Lower lobe of right lung (tissue), 2 donors: ENCODE measurements around the gene APOBEC2. TPM values are rescaled to one million over a fixed set of nuclear protein-coding genes. Genes with fewer than 3 reads are reported as not detected.
A peak's percentile ranks its signal among the peaks of the same experiment; 100 is the strongest.

Source experiments
- ATAC-seq, 2 donors: fragments of 200-7000 bp; cut with Tn5 transposase; one replicate each; pipeline ENCODE4 v1.9.1; 2020 to 2022; ENCODE audit warnings: mild to moderate bottlenecking in 2 of 2, moderate library complexity in 2 of 2
- DNase-seq: peaks from one replicate; pipeline ENCODE4 v3.0.0-alpha.2; 2020
- H3K27ac ChIP-seq: fragments of 200-600 bp; one replicate; pipeline ENCODE4 v1.8.0; 2022
- H3K27me3 ChIP-seq: fragments of 200-600 bp; one replicate; pipeline ENCODE4 v1.8.0; 2022; ENCODE audit warnings: low read depth
- H3K36me3 ChIP-seq: fragments of 200-600 bp; one replicate; pipeline ENCODE4 v1.8.0; 2022; ENCODE audit warnings: mild to moderate bottlenecking
- H3K4me1 ChIP-seq: fragments of 200-600 bp; one replicate; pipeline ENCODE4 v1.8.0; 2022
- H3K4me3 ChIP-seq: fragments of 200-600 bp; one replicate; pipeline ENCODE4 v1.8.0; 2022; ENCODE audit warnings: mild to moderate bottlenecking
- H3K9me3 ChIP-seq: fragments of 200-600 bp; one replicate; pipeline ENCODE4 v1.8.0; 2022
- intact Hi-C: fragments of 100-400 bp; cut with DNase I; formaldehyde crosslinking; loops from one replicate; pipeline ENCODE4 v1.11.0; 2022
- total RNA-seq: library from RNA; stranded (reverse); fragmentation: NEBNext Ultra II Directional; extraction: Animal tissue kit (Norgen Biotek cat#: 25700); gene quantifications from one replicate; pipeline ENCODE4 v1.2.1, GENCODE V29; 2021
- TF ChIP-seq, protein P1 (sequence below): fragments of 200-600 bp; IDR thresholded peaks from one replicate; pipeline ENCODE4 v1.8.0; 2022; ENCODE audit warnings: antibody characterized with exemption, mild to moderate bottlenecking
- donor health status: DM: no; HTN: yes; CAD: no; lungs with severe emphysema.

Gene APOBEC2
- total RNA-seq, 1 donor from 2014 or later, result 0.65 TPM

DNA sequence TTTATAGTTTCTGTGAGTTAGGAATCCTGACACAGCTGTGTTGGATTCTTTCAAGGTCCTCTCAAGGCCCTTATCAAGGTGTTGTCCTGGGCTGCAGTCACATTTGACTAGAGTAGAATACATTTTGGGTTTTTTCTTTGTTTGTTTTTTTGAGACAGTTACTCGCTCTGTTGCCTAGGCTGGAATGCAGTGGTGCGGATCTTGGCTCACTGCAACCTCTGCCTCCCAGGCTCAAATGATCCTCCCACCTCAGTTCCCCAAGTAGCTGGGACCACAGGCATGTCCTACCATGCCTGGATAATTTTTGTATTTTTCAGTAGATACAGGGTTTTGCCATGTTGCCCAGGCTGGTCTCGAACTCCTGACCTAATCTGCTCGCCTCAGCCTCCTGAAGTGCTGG lies 35.4 kb downstream of the APOBEC2 start:
- Histone ChIP-seq H3K27ac (no peak overlapping the region), H3K36me3 (peaks cover 98% of the 10 kb centered on the region), H3K4me3 (no peak overlapping the region), H3K27me3 (no peaks in the 10 kb centered on the region), H3K4me1 (no peaks in the 10 kb centered on the region), H3K9me3 (no peaks in the 10 kb centered on the region)
- ATAC-seq (no peak), DNase-seq (no peak)
- TF ChIP-seq, protein P1, sequence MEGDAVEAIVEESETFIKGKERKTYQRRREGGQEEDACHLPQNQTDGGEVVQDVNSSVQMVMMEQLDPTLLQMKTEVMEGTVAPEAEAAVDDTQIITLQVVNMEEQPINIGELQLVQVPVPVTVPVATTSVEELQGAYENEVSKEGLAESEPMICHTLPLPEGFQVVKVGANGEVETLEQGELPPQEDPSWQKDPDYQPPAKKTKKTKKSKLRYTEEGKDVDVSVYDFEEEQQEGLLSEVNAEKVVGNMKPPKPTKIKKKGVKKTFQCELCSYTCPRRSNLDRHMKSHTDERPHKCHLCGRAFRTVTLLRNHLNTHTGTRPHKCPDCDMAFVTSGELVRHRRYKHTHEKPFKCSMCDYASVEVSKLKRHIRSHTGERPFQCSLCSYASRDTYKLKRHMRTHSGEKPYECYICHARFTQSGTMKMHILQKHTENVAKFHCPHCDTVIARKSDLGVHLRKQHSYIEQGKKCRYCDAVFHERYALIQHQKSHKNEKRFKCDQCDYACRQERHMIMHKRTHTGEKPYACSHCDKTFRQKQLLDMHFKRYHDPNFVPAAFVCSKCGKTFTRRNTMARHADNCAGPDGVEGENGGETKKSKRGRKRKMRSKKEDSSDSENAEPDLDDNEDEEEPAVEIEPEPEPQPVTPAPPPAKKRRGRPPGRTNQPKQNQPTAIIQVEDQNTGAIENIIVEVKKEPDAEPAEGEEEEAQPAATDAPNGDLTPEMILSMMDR, result no peak
- intact Hi-C loops, result no loop called here

DNA sequence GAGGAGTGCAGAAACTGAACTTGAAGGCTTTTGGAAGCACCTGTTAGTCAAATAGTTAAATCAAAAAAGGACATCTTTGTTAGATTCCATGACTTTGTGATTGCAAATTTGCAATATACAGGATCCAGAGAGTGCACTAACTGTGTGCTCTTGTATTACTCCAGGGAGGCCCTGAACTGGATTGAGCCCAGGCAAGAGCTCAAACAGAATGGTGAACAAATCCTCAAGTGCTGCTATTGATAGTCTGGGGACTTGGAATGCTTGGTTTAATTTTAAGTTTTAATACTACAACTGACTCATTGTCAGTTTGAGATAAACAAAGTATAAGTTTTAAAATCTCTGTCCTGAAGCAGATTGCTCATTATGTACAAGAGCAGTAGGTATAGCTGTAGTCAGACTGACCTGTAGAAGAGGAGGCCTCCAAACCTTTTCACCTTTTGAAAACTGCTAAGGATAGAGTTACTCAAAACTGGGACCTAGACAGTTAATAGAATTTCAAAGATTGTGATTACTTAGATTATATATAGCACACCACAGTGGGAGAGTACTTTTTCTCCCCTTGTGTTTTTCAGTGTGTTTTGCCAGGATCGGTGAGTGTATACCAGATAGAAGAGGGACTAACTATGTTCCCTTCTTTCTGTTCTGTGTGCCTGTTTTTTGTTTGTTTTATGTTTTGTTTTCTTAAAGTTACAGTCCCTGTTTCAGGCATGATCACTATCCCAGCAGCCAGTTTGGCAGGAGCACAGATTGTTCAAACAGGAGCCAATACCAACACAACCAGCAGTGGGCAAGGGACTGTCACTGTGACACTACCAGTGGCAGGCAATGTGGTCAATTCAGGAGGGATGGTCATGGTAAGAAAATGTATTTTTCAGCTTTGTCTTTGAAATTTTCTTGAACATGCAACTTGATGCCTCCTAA lies 38.1 kb downstream of the APOBEC2 start:
- no peak overlapping the region for H3K4me3 ChIP-seq
- no peaks in the 10 kb centered on the region for H3K4me1 ChIP-seq
- no peaks in the 10 kb centered on the region for H3K9me3 ChIP-seq
- TF ChIP-seq, protein P1, result no peak
- H3K27me3 ChIP-seq, result no peaks in the 10 kb centered on the region
- H3K36me3 ChIP-seq, result peaks cover 98% of the 10 kb centered on the region
- intact Hi-C loops, result no loop called here
- no peak overlapping the region for H3K27ac ChIP-seq
- DNase-seq (no peak), ATAC-seq (no peak)

DNA sequence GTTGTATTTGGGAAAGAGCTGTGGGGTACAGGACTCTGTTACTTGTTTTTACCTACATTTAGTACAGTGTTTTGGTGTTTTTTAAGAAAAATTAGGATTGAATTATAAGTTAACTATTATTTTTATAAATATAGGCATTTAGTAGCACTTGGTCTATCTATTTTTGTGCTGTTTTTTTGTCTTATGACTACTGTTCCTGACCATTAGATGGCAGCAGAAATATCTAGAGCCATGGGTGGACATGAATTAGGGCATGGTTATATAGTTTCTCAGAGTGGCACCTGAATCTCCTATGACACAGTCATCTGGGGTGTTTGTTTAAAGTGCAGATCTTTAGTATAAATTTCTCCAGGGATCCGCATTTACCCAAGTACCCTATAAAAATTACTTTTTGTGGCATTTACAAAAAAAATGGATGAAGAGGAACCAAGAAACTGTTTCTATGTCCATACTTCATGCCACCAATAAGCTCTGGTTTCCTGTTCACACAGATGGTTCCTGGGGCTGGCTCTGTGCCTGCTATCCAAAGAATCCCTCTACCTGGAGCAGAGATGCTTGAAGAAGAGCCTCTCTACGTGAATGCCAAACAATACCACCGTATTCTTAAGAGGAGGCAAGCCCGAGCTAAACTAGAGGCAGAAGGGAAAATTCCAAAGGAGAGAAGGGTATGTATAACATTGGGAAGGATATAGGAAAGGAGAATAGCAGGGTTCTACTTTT lies 39.6 kb downstream of the APOBEC2 start:
- Histone ChIP-seq H3K4me1 (no peaks in the 10 kb centered on the region), H3K4me3 (no peak overlapping the region), H3K36me3 (peaks cover 99% of the 10 kb centered on the region), H3K27me3 (no peaks in the 10 kb centered on the region), H3K9me3 (no peaks in the 10 kb centered on the region), H3K27ac (no peak overlapping the region)
- no peak for DNase-seq
- TF ChIP-seq, protein P1, result peak; percentile 19
- no peak for ATAC-seq
- intact Hi-C loops, result no loop called here

DNA sequence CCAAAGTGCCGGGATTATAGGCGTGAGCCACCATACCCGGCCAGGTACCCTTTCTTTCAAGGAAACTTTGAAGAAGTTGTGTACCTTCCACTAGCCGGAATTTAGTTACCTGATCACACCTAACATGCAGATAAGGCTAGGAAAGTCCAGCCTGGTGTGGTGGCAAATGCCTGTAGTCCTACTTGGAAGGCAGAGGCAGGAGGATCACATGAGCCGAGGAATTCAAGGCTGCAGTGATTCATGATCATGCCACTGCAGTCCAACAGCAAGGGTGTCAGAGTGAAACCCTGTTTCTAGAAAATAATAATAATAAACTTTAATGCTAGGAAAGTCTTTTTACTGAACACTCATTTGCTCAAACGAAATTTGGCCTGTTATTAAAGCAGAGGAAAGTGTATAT lies 40.7 kb downstream of the APOBEC2 start:
- no peaks in the 10 kb centered on the region for H3K9me3 ChIP-seq
- H3K4me1 ChIP-seq, result no peaks in the 10 kb centered on the region
- H3K4me3 ChIP-seq, result no peak overlapping the region
- TF ChIP-seq, protein P1, result no peak
- H3K36me3 ChIP-seq, result peaks cover 99% of the 10 kb centered on the region
- intact Hi-C loops, result no loop called here
- H3K27ac ChIP-seq, result no peak overlapping the region
- no peak for ATAC-seq
- H3K27me3 ChIP-seq, result no peaks in the 10 kb centered on the region
- no peak for DNase-seq

DNA sequence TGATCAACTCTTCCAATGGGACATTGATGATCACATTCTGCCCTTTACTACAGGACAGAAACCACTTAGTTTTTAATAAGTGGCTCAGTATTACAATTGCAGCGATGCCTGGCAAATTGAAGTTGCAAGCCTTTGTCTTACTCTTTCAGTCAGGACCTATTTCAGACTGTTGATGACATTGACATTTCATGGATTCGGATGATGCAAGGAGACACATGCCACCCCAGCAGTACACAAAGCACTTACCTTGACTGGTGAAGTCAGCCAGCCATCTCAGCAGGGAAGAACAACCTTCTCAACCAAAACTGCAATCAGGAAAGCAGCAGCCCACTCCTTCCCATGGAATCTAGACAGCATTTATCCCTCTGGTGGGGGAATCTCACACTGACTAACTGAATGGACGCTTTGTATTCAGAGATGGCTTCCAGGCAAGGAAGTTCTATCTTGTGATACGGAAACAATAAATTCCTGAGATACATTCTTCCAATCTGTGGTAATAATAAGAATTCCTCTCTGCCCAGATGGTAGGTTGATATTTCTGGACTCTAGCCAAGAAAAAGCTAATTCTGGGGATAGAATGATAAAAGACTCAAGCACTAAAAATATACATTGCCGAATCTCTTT lies 44.6 kb downstream of the APOBEC2 start:
- Histone ChIP-seq H3K4me1 (no peaks in the 10 kb centered on the region), H3K9me3 (no peaks in the 10 kb centered on the region), H3K4me3 (no peak overlapping the region), H3K27ac (no peak overlapping the region), H3K27me3 (no peaks in the 10 kb centered on the region), H3K36me3 (peaks cover 89% of the 10 kb centered on the region)
- DNase-seq, result no peak
- intact Hi-C loops, result no loop called here
- no peak for ATAC-seq
- TF ChIP-seq, protein P1, result no peak
